Coronary artery (tissue), 2 donors: Measurements from ENCODE around the gene PPARA.

Experiments
- DNase-seq: peaks from one replicate; pipeline ENCODE4 v3.0.0-alpha.2; 2017; ENCODE audit warnings: low spot score
- H3K27ac ChIP-seq, 2 donors: fragments of 200-600 bp; sonication (generic); one replicate each; pipeline ENCODE4 v1.5.1; 2016 to 2019
- H3K4me3 ChIP-seq: fragments of 200-600 bp; sonication (generic); 2 replicates; pipeline ENCODE4 v1.5.1; 2016; ENCODE audit warnings: mild to moderate bottlenecking, moderate library complexity
- CTCF ChIP-seq: fragments of 200-600 bp; sonication (generic); IDR thresholded peaks from one replicate; pipeline ENCODE4 v1.5.1; 2019; ENCODE audit warnings: antibody characterized with exemption

The PPARA gene

GRCh38 chr22:46214616-46215015 is 64.3 kb downstream of the PPARA start:
- DNase-seq, result no peak
- Histone ChIP-seq H3K4me3 (no peak overlapping the region), H3K27ac (no peak overlapping the region)
- TF ChIP-seq CTCF, result no peak

GRCh38 chr22:46219636-46220035 is 69.3 kb downstream of the PPARA start:
- TF ChIP-seq CTCF, result no peak
- Histone ChIP-seq H3K4me3 (no peak overlapping the region), H3K27ac (no peak overlapping the region)
- no peak for DNase-seq

GRCh38 chr22:46220921-46221320 is 70.6 kb downstream of the PPARA start:
- no peak for DNase-seq
- no peak for TF ChIP-seq CTCF
- Histone ChIP-seq H3K4me3 (no peak overlapping the region), H3K27ac (no peak overlapping the region)

- DNase-seq, result no peak
- Histone ChIP-seq H3K4me3 (no peak overlapping the region), H3K27ac (no peak overlapping the region)
- TF ChIP-seq CTCF, result no peak
Observed at GRCh38 chr22:46224044-46224897, 73.9 kb downstream of the PPARA start.

- TF ChIP-seq CTCF, result no peak
- Histone ChIP-seq H3K4me3 (no peak overlapping the region), H3K27ac (no peak overlapping the region)
- no peak for DNase-seq
Observed at GRCh38 chr22:46224898-46225290, 74.6 kb downstream of the PPARA start.

GRCh38 chr22:46225631-46226030 is 75.3 kb downstream of the PPARA start:
- no peak overlapping the region for H3K27ac ChIP-seq
- DNase-seq, result no peak
- no peak overlapping the region for H3K4me3 ChIP-seq
- TF ChIP-seq CTCF, result no peak

- TF ChIP-seq CTCF, result no peak
- Histone ChIP-seq H3K4me3 (no peak overlapping the region), H3K27ac (no peak overlapping the region)
- DNase-seq, result no peak
Observed at GRCh38 chr22:46226577-46226976, 76.3 kb downstream of the PPARA start.
